ENCODE data around the gene DDX49. TPM values are rescaled to one million over a fixed set of nuclear protein-coding genes. Genes with fewer than 3 reads are reported as not detected.
"Not testable (repeated sequence)": the region's sequence is repeated elsewhere in the genome, so short reads cannot be mapped to it uniquely, and the experiment has no call there.

DDX49 gene
- polyA plus RNA-seq, 10 donors, result 27.4 to 45.6 (median 35.3) TPM

DNA sequence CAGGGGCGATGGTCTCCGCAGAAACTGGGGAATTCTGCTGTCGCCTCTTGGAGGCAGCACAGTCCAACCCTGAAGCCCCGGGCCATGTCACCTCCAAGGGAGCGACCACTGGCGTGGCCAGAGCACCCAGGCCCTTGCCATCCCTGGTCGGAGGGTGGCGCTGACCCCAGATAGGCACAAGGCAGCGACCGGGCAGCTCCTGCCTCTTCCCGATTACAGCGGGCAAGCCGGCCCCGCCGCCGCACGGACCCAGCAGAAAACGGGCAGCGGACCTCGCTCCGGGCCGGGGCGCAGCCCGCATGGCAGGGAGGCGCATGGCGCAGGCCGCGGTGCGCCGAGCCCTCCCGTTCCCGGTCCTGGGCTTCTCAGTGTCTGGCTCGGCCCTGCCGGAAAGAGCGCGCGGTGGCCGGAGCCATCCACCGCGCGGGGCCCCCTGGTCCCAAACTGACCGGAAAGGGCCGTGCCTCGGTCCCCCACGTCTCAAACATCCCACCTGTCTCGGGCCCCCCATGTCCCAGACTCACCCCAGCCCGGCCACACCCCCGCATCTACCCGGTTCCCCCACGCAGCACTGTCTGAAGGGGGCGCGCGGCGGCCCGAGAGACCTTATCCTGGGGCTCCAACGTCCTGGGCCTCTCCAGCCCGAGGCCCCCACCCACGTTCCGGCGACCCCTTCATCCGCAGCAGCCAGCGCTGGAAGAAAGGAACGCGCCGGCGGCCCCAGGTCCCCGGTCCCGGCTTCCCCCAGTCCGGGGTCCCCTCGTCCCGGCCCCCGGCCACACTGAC lies 24.3 kb upstream of the DDX49 start:
- DNase-seq, result peak; percentile 20 to 77 (median 49)

DNA sequence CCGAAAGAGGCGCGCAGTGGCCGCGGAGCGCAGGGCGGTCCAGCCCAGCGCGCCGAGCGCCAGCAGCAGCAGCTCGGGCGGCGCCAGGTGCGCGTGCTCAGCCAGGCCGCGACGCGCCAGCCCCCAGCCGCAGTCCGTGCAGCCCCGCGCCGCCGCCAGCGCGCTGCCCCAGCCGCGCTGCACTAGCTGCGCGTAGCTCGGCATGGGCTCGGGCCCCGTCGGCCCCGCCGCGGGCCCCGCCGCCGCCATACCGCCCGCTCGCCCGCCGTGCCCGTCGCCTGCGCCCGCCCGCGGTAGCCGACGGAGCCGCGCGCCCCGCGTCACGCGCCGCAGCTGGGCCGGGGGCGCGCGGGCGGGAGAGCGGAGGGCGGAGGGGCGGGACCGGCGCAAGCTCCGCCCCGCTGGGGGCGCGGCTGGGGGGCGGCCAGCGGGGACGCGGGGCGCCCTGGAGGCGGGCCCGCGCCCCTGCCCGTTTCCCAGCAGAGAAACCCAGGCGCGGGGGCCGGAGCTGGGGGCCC lies 23.6 kb upstream of the DDX49 start, which contains the start of gene CERS1:
CERS1 (minus strand) TSS at position 335 of the 518 bp plus-strand sequence; CDS start at position 249, 86 bp downstream.
- DNase-seq, result peak in 2 of 3 donors; percentile 37 to 48

DNA sequence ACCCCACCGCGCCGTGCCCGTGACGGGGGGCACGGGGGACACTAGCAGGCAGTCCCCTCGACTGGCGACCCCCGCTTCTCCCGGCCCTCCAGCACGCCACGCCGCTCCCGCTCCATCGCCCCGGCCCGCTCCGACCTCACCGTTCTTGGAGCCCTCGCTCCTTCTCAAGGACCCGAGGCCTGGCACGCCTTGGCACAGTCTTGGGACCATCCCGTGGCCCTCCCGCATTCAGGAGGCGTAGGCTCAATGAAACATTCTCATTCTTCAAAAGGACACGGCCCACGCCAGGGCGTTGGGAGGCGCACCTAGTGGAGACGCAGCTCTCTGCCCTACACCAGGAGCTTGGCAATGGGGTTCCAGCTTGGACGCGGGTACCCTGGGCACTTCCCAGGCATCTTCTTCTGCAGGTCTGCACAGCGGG lies 23.1 kb upstream of the DDX49 start:
- peak in 1 of 3 donors; percentile 52 for DNase-seq

- DNase-seq, result no peak
Observed at GRCh38 chr19:18897094-18898029, 22.2 kb upstream of the DDX49 start.

GRCh38 chr19:18898081-18898606 lies 21.4 kb upstream of the DDX49 start:
- peak in 1 of 3 donors; percentile 61 for DNase-seq

DNA sequence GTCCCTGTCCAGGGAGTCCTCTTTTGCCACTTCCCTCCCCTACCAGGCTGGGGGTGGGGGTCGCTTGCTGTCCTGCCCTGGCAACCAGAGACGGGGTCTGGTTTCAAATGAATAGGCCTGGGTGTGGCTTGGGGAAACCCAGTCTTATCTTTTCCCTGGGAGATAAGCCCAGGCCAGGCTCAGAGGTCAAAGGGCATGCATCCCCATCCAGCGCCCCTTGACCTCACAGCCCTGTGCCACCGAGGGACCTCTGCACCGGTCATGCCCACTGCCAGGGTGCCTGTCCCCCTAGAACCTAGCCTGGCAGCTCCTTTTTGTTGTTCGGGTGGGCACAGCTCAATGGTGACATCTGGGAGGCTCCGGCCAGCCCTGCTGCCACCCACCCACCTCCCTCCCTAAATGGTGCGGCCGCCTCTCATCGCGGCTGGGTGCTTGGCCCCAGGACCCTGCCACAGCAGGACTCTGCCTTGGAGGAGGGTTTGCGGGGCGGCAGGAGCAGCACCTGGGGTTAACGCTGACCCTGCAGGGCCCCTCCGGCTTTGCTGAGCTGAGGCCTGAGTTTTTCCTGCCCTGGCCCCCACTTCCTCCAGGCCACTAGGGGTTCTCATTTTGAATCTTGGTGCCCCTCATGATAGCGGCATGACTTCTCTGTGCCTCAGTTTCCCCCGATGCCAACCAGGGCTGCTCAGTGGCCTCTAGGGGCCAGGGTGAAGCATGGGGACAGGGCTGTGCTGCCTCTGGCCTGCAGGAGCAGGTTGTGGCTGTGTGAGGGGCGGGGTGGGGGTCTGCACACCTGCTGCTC lies 20.7 kb upstream of the DDX49 start:
- no peak for DNase-seq

DNA sequence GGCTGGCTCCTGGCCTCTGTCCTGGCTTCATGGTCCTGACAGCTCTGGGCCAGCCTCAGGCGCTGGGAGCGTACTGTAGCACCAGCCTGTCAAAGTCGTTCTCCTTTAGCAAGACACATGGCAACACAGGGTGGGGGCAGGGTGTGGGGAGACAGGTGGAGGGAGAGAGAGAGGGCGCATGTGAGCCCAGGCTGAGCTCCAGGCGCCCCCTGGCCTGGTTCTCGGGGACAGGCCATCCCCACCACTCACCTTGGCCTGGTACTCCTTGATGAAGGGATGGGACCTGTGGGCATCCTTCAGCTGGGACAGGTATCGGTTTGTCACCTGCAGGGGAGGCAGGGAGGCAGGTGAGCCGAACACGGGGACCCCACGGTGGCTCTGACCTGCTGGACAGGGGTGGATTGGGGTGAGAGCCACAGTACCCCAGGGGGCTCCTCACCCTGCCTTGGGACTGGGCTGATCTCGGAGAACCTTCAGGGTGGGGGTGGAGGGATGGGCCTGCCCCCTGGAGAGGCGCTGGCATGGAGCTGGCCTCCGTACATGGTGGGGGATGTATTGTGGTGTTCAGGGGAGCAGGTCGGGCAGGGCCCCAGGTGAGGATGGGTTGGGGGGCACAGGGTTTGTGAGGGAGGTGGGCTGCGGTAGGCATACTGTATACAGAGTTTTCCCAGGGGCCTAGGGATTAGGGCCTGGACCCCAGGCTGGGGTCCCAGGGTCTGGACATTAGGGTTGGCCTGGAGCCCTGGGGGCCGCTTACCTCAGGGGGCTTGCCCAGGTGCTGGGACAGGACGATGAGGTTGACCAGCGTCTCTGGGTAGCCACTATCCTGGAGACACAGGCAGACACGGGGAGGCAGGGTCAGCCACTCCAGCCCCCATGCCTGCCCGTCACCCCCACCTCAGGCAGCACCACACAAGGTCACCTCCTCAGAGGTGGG lies 19.6 kb upstream of the DDX49 start:
- no peak for DNase-seq

GRCh38 chr19:18900700-18901481 lies 18.6 kb upstream of the DDX49 start:
- no peak for DNase-seq

GRCh38 chr19:18901491-18901890 lies 18.0 kb upstream of the DDX49 start:
- no peak for DNase-seq

DNA sequence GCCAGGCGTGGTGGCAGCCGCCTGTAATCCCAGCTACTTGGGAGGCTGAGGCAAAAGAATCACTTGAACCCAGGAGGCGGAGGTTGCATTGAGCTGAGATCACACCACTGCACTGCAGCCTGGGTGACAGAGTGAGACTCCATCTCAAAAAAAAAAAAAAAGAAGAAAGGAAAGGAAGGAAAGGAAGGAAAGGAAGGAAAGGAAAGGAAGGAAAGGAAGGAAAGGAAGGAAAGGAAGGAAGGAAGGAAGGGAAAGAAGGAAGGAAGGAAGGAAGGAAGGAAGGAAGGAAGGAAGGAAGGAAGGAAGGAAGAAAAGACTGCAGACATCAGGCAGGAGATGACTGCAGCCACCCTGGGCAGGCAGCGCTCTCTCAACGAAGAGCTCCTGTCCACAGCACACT lies 17.0 kb upstream of the DDX49 start:
- not testable (repeated sequence) for DNase-seq

DNA sequence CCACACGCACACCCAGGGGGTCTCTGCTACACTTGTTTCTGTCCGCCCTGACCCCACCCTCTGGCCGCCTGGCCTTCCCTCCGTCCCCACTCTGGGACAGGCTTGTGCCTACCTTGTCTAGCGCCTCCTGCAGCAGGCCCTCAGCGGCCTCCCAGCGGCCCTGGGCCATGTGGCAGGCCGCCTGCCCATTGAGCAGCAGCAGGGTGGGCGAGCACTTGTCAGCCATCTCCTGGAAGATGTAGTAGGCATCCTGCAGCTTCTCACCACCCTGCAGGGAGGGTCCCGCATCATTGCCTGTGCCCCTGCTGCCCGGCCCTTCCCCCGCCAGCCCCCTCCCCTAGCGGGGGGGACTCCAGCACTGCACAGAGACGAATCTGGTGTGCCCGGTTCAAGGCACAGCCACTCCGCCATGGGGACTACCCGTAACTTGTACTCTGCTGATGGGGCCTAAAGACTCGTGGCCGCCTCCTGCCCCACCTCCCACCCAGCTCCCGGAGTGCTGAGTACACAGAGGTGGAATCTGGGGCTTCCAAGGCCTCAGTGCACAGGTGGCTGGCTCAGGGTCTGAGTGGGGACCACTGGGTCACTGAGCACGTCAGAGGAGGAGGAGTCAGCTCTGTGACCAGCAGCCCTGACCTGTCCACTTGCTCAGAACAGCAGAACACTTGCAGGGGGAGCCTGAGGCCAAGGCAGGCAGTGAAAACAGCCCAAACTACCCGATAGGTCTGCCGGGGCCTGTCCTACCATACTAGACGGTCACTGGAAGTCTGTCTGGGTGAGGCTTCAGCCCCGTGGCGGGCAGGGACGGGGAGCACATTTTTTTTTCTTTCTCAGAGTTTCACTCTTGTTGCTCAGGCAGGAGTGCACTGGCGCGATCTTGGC lies 16.1 kb upstream of the DDX49 start:
- no peak for DNase-seq

- no peak for DNase-seq
Observed at GRCh38 chr19:18904334-18905057, 15.0 kb upstream of the DDX49 start.

DNA sequence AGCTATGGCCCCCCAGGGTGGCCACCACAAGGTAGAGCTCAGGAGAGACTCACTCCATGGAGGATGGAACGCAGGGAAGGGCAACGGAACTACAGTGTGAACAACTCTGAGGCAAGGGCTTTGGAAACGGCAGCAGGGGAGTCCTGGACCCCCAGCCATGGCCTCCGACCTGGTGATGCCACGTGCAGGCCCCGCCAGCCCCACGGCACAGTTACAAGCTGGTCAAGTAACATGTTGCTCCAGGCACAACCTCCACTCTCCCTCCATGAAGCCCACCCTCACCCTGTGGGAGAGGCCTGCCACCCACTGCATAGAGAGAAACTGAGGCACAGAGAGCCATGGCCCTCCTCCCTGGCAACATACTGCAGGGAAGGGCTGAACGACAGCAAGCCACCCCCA lies 14.5 kb upstream of the DDX49 start:
- DNase-seq, result no peak

GRCh38 chr19:18905513-18906236 lies 13.8 kb upstream of the DDX49 start:
- DNase-seq, result no peak

DNA sequence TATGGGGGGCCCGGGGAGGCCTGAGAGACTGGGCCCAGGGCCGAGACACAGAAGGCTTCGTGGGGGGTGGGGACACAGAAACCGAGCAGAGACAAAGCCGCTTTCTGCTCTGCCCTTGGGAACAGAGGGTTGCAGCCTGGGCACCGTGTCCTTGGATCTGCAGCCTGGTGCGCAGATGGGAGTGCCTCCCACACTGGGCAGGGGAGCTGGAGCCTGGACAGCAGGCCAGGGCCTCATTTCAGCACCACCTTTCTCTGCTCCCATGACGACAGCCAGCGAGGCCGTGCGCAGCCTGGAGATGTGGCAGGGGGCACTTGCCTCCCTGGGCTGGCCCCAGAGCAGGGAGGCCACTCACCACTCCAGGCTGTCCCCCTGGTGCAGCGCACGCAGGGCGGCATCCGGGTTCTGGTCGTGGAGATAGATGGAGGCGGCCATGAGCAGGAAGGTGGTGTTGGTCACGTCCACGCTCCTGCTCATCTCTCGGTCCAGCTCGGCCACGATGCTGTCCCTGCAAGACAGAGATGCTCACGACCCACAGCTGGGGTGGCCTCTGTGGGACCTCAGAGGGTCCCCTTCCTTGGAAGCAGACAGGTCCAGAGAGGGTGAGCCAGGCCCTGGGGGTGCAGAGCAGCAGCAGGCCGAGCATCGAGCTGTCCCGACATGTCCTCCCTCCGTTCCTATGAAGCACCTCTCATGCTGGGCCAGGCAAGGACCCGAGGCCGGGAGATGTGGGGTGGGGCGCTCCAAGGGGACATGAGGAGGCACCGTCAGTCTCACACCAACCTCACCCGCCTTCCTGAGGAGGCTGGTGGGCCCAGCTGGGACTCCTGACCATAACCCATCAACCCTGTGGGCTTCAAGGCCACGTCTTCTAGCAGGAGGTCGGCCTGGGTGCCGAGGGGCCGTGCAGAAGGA lies 12.7 kb upstream of the DDX49 start:
- DNase-seq, result no peak
